GM12878 (cell line): ENCODE data around the gene BCR. TPM values are rescaled to one million over a fixed set of nuclear protein-coding genes. Genes with fewer than 3 reads are reported as not detected.

Experiments
- ATAC-seq: fragments of 200-7000 bp; cut with Tn5 transposase; 3 replicates; pipeline ENCODE4 v1.9.1; 2020; ENCODE audit warnings: mild to moderate bottlenecking, moderate library complexity
- BruUV-seq: library from RNA; stranded (reverse); fragments of 400-500 nt; replicated peaks from 2 replicates; lab custom pipeline; 2021; lab: Mats Ljungman, UMichigan
- CTCF ChIA-PET: fragments of 300-600 bp; sonication (Branson Sonifier 250); formaldehyde crosslinking; extraction: SDS; loops from one replicate; lab custom pipeline; 2021; ENCODE audit warnings: inconsistent platforms; lab: Yijun Ruan, JAX
- POLR2A ChIA-PET: fragments of 350-600 bp; formaldehyde crosslinking; extraction: SDS; loops from one replicate; lab custom pipeline; 2021; ENCODE audit warnings: inconsistent platforms; lab: Charles Lee
- RAD21 ChIA-PET: fragments of 300-600 bp; sonication (Branson Sonifier 250); formaldehyde crosslinking; loops from one replicate; lab custom pipeline; 2023; ENCODE audit warnings: antibody characterized with exemption; ENCODE audit not compliant: unreplicated experiment; lab: Charles Lee
- SMC1A ChIA-PET: fragments of 300-600 bp; sonication (Branson Sonifier 250); formaldehyde crosslinking; loops from one replicate; lab custom pipeline; 2023; ENCODE audit not compliant: unreplicated experiment, uncharacterized antibody; lab: Charles Lee
- DNase-seq: peaks from one replicate; pipeline ENCODE4 v3.0.0-alpha.2; 2011; ENCODE audit warnings: low read depth, low spot score
- FAIRE-seq: peaks from 3 replicates; lab custom pipeline; 2011; peaks lifted over from hg19 to GRCh38; lab: Jason Lieb, UNC
- H2AFZ ChIP-seq: 2 replicates; pipeline ENCODE4 v1.6.0; 2011; ENCODE audit warnings: low read depth, low read length, control low read depth; ENCODE audit not compliant: control insufficient read depth
- H3K27ac ChIP-seq: 2 replicates; pipeline ENCODE4 v1.5.1; 2011; ENCODE audit warnings: control low read depth; ENCODE audit not compliant: control insufficient read depth, insufficient read depth
- H3K27me3 ChIP-seq, 2 experiments: replicated peaks in 1 of 2; 2 replicates each; pipeline versions ENCODE4 v1.6.0 to v1.6.1; 2011; ENCODE audit warnings: low read length in 1 of 2; ENCODE audit not compliant: control insufficient read depth in 2 of 2, insufficient read depth in 2 of 2
- H3K36me3 ChIP-seq, 2 experiments: 2 replicates each; pipeline ENCODE4 v1.5.1; 2011; ENCODE audit warnings: low read length in 1 of 2; ENCODE audit not compliant: control insufficient read depth in 2 of 2, insufficient read depth in 2 of 2
- H3K4me1 ChIP-seq: 2 replicates; pipeline ENCODE4 v1.6.1; 2011; ENCODE audit warnings: mild to moderate bottlenecking, low read length, moderate library complexity, mixed read lengths; ENCODE audit not compliant: control insufficient read depth, insufficient read depth
- H3K4me2 ChIP-seq: 2 replicates; pipeline ENCODE4 v1.6.0; 2011; ENCODE audit warnings: control low read depth; ENCODE audit not compliant: control insufficient read depth, insufficient read depth
- H3K4me3 ChIP-seq: fragments of 200-600 bp; sonication (generic); 2 replicates; pipeline ENCODE4 v1.5.1; 2016
- H3K79me2 ChIP-seq: 2 replicates; pipeline ENCODE4 v1.6.0; 2011; ENCODE audit warnings: low read length; ENCODE audit not compliant: control insufficient read depth, insufficient read depth
- H3K9ac ChIP-seq: 2 replicates; pipeline ENCODE4 v1.8.0; 2011; ENCODE audit warnings: low read length, control low read depth, mixed read lengths; ENCODE audit not compliant: control insufficient read depth, insufficient read depth
- H3K9me3 ChIP-seq: replicated peaks from 3 replicates; pipeline ENCODE4 v1.5.1; 2011; ENCODE audit warnings: mild to moderate bottlenecking, low read length; ENCODE audit not compliant: control insufficient read depth, insufficient read depth
- H4K20me1 ChIP-seq: 2 replicates; pipeline ENCODE4 v1.6.0; 2011; ENCODE audit not compliant: control insufficient read depth, insufficient read depth
- BMI1 ChIP-seq: fragments of 450-650 bp; IDR thresholded peaks from 2 replicates; pipeline ENCODE4 v1.6.1; 2016; ENCODE audit warnings: mild to moderate bottlenecking, moderate library complexity, borderline replicate concordance
- CBX5 ChIP-seq: sonication (generic); IDR thresholded peaks from 2 replicates; pipeline ENCODE4 v1.6.1; 2016; ENCODE audit warnings: low read depth, moderate library complexity, mild to moderate bottlenecking, inconsistent platforms
- E4F1 ChIP-seq: fragments of 450-650 bp; IDR thresholded peaks from 2 replicates; pipeline ENCODE4 v1.6.1; 2018; ENCODE audit warnings: borderline replicate concordance, mild to moderate bottlenecking; ENCODE audit not compliant: partially characterized antibody
- FOS ChIP-seq: IDR thresholded peaks from 3 replicates; pipeline ENCODE4 v1.6.1; 2011; ENCODE audit warnings: borderline replicate concordance; ENCODE audit not compliant: insufficient read length; ENCODE audit errors: extremely low read depth
- PAX8 ChIP-seq: fragments of 450-650 bp; IDR thresholded peaks from 2 replicates; pipeline ENCODE4 v1.6.1; 2017; ENCODE audit warnings: mild to moderate bottlenecking, moderate library complexity
- PKNOX1 ChIP-seq: fragments of 450-650 bp; IDR thresholded peaks from 2 replicates; pipeline ENCODE4 v1.6.1; 2016; ENCODE audit warnings: mild to moderate bottlenecking
- WGBS: methylation state at CpG from one replicate; pipeline ENCODE4 v1.1.6; 2016; ENCODE audit warnings: low lambda C conversion rate; ENCODE audit not compliant: insufficient replicate concordance, insufficient coverage; ENCODE audit errors: missing lambda C conversion rate; 5-methylcytosine and 5-hydroxymethylcytosine counted together
- in situ Hi-C: fragments of 300-500 bp; cut with MboI; formaldehyde crosslinking; loops from 9 replicates; pipeline ENCODE4 v1.14.3; 2018; ENCODE audit warnings: mixed read lengths
- intact Hi-C: fragments of 100-400 bp; cut with micrococcal nuclease; formaldehyde crosslinking; loops from one replicate; pipeline ENCODE4 v1.14.2; 2022; ENCODE audit not compliant: unreplicated experiment
- polyA plus RNA-seq, 11 experiments: library from polyadenylated mRNA; depleted of rRNA in 4 of 11; unstranded in 6 of 11; stranded (reverse) in 5 of 11; fragments of >200 nt; fragmentation: Nextera tagmentation in 4 of 11; fragmentation: Illumina TruSeq in 1 of 11; extraction: Ambion mirVana in 4 of 11; extraction: Trizol in 1 of 11; gene quantifications; 1 replicate in 1 of 11; 2 replicates in 10 of 11; pipeline versions ENCODE4 v1.2.1 to v1.2.3, GENCODE V29; 2011 to 2016; ENCODE audit warnings: inconsistent platforms in 2 of 11, missing spikeins in 2 of 11, low read depth in 1 of 11
- total RNA-seq, 4 experiments: library from RNA; depleted of rRNA in 3 of 4; stranded (reverse); fragments of >200 nt in 3 of 4; fragmentation: Illumina TruSeq in 1 of 4; extraction: Trizol in 1 of 4; gene quantifications; 2 replicates each; pipeline versions ENCODE4 v1.2.1 to v1.2.3, GENCODE V29; 2013 to 2021

BCR gene
- total and polyA plus RNA-seq, 10 of the 15 experiments (the other 5 are each of a cell fraction or from before 2014, with no cell fraction given): 1.7 to 64.7 (median 18.4) TPM

GRCh38 chr22:23274891-23275694 lies 94.8 kb downstream of the BCR start (continued):
- TF ChIP-seq E4F1: no peak

DNA sequence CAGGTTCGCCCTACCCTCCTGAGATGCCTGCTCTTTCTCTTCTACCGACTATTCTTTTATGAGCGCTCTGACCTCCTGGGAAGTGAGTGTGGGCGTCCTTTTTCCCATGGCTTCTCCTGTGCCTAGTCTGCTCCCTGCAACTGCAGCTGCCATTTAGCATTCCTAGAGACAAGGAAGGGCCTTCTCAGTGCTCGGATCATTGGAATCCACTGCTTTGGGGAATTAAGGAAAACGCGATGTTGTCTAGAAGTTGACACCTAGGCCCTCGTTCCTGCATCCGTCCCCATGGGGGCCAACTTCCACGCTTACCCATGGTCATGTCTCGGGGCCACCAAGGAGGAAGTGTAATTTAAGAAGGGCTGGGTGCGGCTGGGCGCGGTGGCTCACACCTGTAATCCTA lies 95.4 kb downstream of the BCR start:
- H3K79me2 ChIP-seq: no peaks in the 10 kb centered on the region
- no TSS peak for BruUV-seq
- no peaks in the 10 kb centered on the region for H3K27me3 ChIP-seq
- FAIRE-seq: no peak
- H3K9ac ChIP-seq: no peak overlapping the region
- no peak overlapping the region for H2AFZ ChIP-seq
- H3K4me3 ChIP-seq: no peak overlapping the region
- H3K4me1 ChIP-seq: peaks cover 2% of the 10 kb centered on the region; the same call in 1 of the 2 replicates
- no peak for DNase-seq
- 91% methylated on average over 14 of the region's 14 CpGs for WGBS
- CTCF ChIA-PET: interaction anchor here (1.7 kb wide), 1 partner anchor 97 kb away, joined by 3 read pairs; no protein-coding TSS in a partner anchor
- RAD21 ChIA-PET: interaction anchor here (2.0 kb wide), 1 partner anchor 97 kb away, joined by 6 read pairs; no protein-coding TSS in a partner anchor
- intact Hi-C loops: no loop called here
- POLR2A ChIA-PET: no interaction called here
- H4K20me1 ChIP-seq: no peaks in the 10 kb centered on the region
- H3K4me2 ChIP-seq: no peak overlapping the region
- no peak overlapping the region for H3K27ac ChIP-seq
- no peaks in the 10 kb centered on the region for H3K9me3 ChIP-seq
- in situ Hi-C loops: loop anchor here (5.0 to 25.0 kb wide), 2 partner anchors 98 to 463 kb away; no protein-coding TSS in a partner anchor
- no peak for ATAC-seq
- SMC1A ChIA-PET: no interaction called here
- peaks cover 5 to 18% of the 10 kb centered on the region in 2 experiments; a peak in 3 of 4 replicates for H3K36me3 ChIP-seq
- no peak for TF ChIP-seq BMI1
- TF ChIP-seq FOS: no peak
- TF ChIP-seq CBX5: no peak
- TF ChIP-seq PKNOX1: no peak
- no peak for TF ChIP-seq PAX8
- TF ChIP-seq, all 136 proteins: peak for 0
